GM21723 (cell line): ENCODE measurements around the gene ADAMTS20.
A peak's percentile ranks its signal among the peaks of the same experiment; 100 is the strongest.

Source experiments
- ATAC-seq: cut with Tn5 transposase; IDR thresholded peaks from one replicate; pipeline ENCODE4 v1.9.1; 2021; ENCODE audit warnings: mild to moderate bottlenecking, moderate library complexity; ENCODE audit not compliant: unreplicated experiment

Gene ADAMTS20

DNA sequence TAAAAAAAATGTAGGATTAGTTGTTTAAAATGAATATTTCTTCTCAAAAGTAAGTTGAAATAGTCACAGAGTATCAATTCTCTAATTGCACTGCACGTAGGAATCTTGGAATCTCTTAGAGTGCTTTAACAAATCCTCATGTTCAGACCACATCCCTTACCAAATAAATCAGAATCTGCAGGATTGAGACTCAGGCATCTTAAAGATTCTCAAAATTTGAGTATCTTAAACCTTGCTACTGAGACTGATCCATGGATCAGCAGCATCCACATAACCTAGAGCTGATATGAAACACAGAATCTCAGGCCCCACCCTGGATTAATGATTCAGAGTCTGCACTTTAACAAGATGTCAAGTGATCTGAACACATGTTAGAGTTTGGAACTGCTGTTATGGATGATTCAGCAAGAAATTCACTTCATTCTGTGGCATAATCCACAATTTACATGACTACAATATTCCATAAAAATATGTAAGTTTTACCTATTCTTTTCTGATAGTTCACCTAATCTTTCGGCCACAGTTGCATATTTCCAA lies 58.7 kb downstream of the ADAMTS20 start:
- ATAC-seq = no peak

DNA sequence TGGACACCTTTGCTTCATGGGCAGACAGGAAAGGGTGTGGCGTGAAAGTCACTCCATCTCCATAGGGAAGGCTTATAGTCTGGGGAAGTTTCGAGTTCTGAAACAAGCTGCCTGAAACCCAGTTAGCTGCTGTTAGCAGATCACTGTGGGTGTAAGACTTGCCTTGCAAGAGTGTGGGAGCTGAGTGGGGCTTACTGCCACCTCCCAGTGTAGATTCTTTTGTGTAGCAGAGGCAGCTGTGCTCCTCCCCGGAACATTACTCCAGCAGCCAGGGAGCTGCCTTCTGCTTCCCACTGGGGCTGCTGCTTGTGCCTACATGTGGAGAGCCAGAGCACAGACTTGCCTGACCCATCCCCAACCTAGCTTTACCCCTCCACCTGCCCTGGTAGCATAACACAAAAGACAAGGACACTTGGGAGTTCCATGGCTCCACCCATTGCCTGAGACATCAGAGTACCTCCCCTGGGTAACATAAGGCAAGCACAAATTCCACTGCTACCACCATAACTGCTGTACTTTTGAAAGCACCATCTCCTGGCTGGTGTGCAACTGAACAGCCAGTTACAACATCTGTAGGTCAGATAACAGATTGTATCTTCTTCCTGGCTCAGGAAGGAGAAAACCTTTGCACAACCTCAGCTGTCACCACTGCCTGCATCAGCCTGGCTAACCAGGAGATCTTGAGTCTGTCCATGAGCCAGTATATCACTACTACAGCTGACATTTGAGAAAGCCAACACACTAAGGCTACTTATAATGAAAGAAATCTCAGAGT lies 69.5 kb downstream of the ADAMTS20 start:
- ATAC-seq = no peak

- no peak for ATAC-seq
Observed at GRCh38 chr12:43480591-43480990, 71.4 kb downstream of the ADAMTS20 start.

- ATAC-seq = no peak
Observed at GRCh38 chr12:43462741-43463140, 89.3 kb downstream of the ADAMTS20 start.

DNA sequence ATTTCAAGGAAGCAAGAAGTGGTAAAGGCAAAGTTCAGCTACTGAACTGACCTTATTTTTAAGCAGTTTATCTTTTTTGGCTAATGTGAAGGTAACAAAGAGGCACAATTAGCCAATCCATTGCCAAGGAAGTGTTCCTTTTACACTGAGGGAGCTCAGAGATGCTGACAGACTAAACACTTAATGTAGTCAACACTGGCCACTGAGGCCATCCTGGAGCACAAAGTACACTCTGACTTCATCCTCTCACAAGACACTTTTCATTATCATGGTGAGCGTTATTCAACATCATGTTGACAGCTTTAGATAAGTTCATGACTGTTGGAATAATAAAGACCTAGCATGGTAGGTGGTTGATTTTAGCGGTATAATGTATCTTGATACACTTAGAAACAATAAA lies 89.9 kb downstream of the ADAMTS20 start:
- ATAC-seq = no peak

GRCh38 chr12:43459285-43459684 lies 92.7 kb downstream of the ADAMTS20 start:
- ATAC-seq = no peak

- ATAC-seq = no peak
Observed at GRCh38 chr12:43453761-43454160, 98.2 kb downstream of the ADAMTS20 start.

GRCh38 chr12:43444940-43445564 lies 107.0 kb downstream of the ADAMTS20 start:
- peak; percentile 79 for ATAC-seq

DNA sequence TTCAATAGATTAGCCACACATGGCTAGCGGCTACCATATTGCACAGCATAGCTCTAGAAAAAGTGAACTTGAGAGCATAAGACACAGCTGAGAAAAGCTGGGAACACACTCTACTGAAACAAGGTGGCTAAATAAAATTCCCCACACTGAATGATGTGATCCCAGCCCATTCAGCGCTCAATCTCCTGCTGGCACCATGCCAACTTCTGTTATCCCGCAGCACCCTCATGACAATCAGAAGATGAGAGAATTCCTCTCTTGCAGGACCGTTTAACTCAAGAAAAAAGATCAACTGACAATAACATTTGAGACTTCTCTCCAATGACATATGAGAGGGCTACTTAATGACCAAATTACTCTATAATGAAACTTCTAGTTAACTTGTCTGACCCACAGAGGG lies 115.4 kb downstream of the ADAMTS20 start:
- ATAC-seq = no peak

GRCh38 chr12:43434614-43435013 lies 117.4 kb downstream of the ADAMTS20 start:
- ATAC-seq = no peak

DNA sequence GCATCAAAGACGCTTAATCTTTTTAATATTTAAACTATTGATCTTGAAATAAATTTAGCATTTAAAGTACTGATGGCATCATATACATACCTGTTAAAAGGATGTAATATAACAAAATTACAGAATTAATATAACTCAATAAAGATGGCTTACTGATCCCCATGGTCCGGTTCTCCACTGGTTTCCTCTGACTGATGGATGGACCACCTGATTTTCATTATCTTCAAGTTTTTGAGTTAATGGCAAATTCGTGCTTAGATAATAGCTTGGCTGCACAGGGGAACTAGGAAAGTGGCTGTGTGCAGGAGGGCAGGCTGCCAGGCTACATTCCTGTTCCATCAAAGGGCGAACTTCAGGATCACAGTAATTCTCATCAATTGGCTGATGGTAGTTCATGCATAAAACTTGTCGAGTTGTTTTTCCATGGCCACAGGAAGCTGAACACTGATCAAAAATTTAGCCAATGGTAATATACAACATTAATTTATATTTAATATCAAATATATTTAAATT lies 123.9 kb downstream of the ADAMTS20 start:
- ATAC-seq = no peak

- no peak for ATAC-seq
Observed at GRCh38 chr12:43425361-43425760, 126.6 kb downstream of the ADAMTS20 start.

GRCh38 chr12:43416981-43417380 lies 135.0 kb downstream of the ADAMTS20 start:
- no peak for ATAC-seq

DNA sequence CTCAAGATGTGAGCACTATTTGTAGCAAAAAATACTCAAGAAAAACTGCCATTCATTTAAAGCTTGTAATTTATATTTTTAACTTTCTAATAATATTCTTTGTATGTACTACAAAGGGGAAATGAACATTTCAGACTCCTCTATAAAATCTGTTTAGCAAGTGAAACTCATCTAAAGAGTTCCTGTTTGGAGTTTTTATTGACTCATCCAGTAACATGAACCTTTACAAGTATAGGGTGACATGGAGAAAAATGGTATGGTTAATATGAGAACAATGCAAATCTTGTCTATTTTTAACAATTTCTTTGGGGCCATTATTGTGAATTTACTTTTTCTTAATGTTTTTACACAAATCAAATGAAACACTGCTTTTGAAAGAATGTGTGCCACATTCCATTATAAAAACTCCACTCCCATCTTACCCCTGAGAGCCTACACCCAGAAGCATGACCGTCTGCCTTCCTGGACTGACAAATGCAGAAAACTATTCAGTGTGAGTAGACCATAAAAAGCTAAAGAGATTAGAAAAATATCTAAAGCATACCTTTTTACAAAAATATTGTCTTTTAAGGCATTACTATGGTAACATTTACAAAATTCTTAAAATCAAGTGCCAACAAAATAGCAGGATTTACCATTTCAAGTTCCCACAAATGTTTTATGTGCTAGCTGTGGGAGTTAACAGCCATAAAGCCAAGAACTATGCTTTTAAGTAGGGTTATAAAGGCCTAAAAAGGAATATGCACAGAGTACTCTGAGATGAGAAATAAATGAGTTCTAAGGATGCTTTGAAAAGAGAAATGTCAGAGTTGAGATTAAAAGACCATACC lies 144.0 kb downstream of the ADAMTS20 start:
- peak; percentile 81 for ATAC-seq

- no peak for ATAC-seq
Observed at GRCh38 chr12:43406801-43407200, 145.2 kb downstream of the ADAMTS20 start.

- ATAC-seq = no peak
Observed at GRCh38 chr12:43402436-43402835, 149.6 kb downstream of the ADAMTS20 start.

- ATAC-seq = no peak
Observed at GRCh38 chr12:43401096-43401495, 150.9 kb downstream of the ADAMTS20 start.

DNA sequence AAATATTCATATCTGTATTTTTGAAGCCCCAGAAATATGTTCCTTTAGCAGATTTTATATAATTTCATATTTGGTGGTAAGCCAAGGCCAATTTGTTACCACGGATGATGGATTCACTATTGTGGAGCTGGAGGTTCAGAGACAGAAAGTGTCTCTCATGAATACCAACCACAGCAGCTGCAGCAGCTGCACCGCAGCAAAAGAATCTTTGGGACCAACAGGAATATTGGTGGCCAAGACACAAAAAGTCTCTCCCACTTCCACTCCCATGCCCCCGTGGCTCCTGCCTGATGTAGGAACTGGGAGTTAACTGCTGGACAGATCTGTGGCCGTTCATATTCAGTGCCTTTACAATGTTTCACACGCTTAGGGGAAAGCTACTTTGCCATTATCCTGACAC lies 155.3 kb downstream of the ADAMTS20 start:
- no peak for ATAC-seq

DNA sequence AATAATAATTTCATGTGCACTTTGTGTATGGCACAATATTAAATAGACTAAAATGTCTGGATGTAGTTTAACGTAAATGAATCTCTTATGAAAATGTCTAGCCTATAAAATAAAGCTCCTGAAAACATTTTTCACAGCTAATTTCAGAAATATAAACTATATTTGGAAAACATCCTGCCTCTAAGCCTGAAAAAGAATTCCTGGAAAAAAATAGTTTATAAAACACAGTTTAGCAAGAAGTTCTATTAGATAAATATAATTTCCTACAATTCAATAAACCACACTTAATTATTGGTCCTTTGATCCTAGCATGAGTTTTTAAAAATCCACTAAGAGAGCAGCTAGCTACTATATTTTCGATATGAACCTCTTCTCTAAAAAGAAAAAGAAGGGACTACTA lies 159.9 kb downstream of the ADAMTS20 start:
- ATAC-seq = no peak

GRCh38 chr12:43381879-43382278 lies 170.1 kb downstream of the ADAMTS20 start:
- ATAC-seq = no peak

DNA sequence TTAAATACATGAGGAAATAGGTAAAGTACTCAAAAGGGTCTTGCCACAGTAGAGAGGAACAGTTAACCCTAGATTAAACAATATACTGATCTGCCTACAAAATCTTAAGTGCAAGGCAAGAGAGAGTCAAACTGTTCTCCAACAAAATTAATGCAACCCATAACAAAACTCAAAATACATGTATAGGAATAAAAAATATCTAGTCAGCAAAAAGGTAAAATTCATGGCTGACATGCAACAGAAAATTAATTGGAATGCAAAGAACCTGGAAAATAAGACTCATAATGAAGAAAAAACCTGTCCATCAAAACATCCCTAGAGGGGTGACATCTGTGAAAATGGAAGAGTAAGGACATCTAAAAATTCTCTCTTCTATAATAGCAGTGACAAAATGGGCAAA lies 173.6 kb downstream of the ADAMTS20 start:
- ATAC-seq = no peak
